ENCODE data around the gene FEZF1. TPM values are rescaled to one million over a fixed set of nuclear protein-coding genes. Genes with fewer than 3 reads are reported as not detected.
A peak's percentile ranks its signal among the peaks of the same experiment; 100 is the strongest.

Gene FEZF1
- total and polyA plus RNA-seq, 10 of the 15 experiments (the other 5 are each of a cell fraction or from before 2014, with no cell fraction given) = not detected

- BruUV-seq (replicated peaks) = no TSS peak
- no peaks in the 10 kb centered on the region for H3K79me2 ChIP-seq (ENCODE audit: control insufficient read depth, insufficient read depth, low read length)
- H3K9me3 ChIP-seq (replicated peaks; ENCODE audit: control insufficient read depth, insufficient read depth, low read length) = no peaks in the 10 kb centered on the region; the same call in 2 of the 3 replicates
- POLR2A ChIA-PET = no interaction called here
- no peak overlapping the region for H2AFZ ChIP-seq (ENCODE audit: control insufficient read depth, low read depth, low read length)
- no peak overlapping the region for H3K4me3 ChIP-seq
- H4K20me1 ChIP-seq (ENCODE audit: control insufficient read depth, insufficient read depth) = no peaks in the 10 kb centered on the region
- 44% methylated on average over 36 of the region's 43 CpGs for whole genome bisulfite sequencing (ENCODE audit: insufficient coverage, insufficient replicate concordance, low lambda C conversion rate, missing lambda C conversion rate)
- H3K4me2 ChIP-seq (ENCODE audit: control insufficient read depth, insufficient read depth) = no peak overlapping the region
- DNase-seq (ENCODE audit: low read depth, low spot score) (no peak), ATAC-seq (peak; percentile 26; the same call in 1 of the 3 replicates), FAIRE-seq (no peak)
- no peaks in the 10 kb centered on the region for H3K4me1 ChIP-seq (ENCODE audit: control insufficient read depth, insufficient read depth, low read length)
- peaks cover 11 to 16% of the 10 kb centered on the region in 2 experiments for H3K27me3 ChIP-seq (replicated peaks in 1 of 2; ENCODE audit: control insufficient read depth in 2 of 2, insufficient read depth in 2 of 2, low read length in 1 of 2)
- TF ChIP-seq, protein P1, sequence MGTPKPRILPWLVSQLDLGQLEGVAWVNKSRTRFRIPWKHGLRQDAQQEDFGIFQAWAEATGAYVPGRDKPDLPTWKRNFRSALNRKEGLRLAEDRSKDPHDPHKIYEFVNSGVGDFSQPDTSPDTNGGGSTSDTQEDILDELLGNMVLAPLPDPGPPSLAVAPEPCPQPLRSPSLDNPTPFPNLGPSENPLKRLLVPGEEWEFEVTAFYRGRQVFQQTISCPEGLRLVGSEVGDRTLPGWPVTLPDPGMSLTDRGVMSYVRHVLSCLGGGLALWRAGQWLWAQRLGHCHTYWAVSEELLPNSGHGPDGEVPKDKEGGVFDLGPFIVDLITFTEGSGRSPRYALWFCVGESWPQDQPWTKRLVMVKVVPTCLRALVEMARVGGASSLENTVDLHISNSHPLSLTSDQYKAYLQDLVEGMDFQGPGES (IDR thresholded peaks at IDR 0.05) = no peak
- TF ChIP-seq SMAD5 (IDR thresholded peaks at IDR 0.05; ENCODE audit: low read depth) = no peak
- RAD21 ChIA-PET (ENCODE audit: unreplicated experiment) = no interaction called here
- H3K27ac ChIP-seq (ENCODE audit: control insufficient read depth, insufficient read depth) = no peak overlapping the region
- in situ Hi-C loops (cut with MboI) = no loop called here
- CTCF ChIA-PET = interaction anchor here (1.0 kb wide), 1 partner anchor 222 kb away, joined by 3 read pairs; no protein-coding TSS in a partner anchor
- SMC1A ChIA-PET (ENCODE audit: uncharacterized antibody, unreplicated experiment) = interaction anchor here (0.7 to 1.3 kb wide), 2 partner anchors 12 to 226 kb away, joined by 3 read pairs; no protein-coding TSS in a partner anchor
- H3K36me3 ChIP-seq (ENCODE audit: control insufficient read depth in 2 of 2, insufficient read depth in 2 of 2, low read length in 1 of 2) = no peaks in the 10 kb centered on the region
- H3K9ac ChIP-seq (ENCODE audit: control insufficient read depth, insufficient read depth, low read length) = no peak overlapping the region
- intact Hi-C loops (cut with micrococcal nuclease; ENCODE audit: unreplicated experiment) = no loop called here
Observed at GRCh38 chr7:122300211-122300932, 4.2 kb downstream of the FEZF1 start.

- peak; percentile 15; the same call in 1 of the 3 replicates for ATAC-seq
- no peak overlapping the region for H3K27ac ChIP-seq (ENCODE audit: control insufficient read depth, insufficient read depth)
- H3K27me3 ChIP-seq (replicated peaks in 1 of 2; ENCODE audit: control insufficient read depth in 2 of 2, insufficient read depth in 2 of 2, low read length in 1 of 2) = peaks cover 9 to 16% of the 10 kb centered on the region in 2 experiments
- intact Hi-C loops (cut with micrococcal nuclease; ENCODE audit: unreplicated experiment) (no loop called here), in situ Hi-C loops (cut with MboI) (no loop called here)
- BruUV-seq (replicated peaks) = no TSS peak
- ChIA-PET CTCF (interaction anchor here (0.7 to 1.0 kb wide), 2 partner anchors 223 to 305 kb away, joined by 3 read pairs; no protein-coding TSS in a partner anchor), RAD21 (ENCODE audit: unreplicated experiment) (no interaction called here), SMC1A (ENCODE audit: uncharacterized antibody, unreplicated experiment) (interaction anchor here (0.8 kb wide), 1 partner anchor 10 kb away, joined by 3 read pairs; no protein-coding TSS in a partner anchor), POLR2A (no interaction called here)
- H3K36me3 ChIP-seq (ENCODE audit: control insufficient read depth in 2 of 2, insufficient read depth in 2 of 2, low read length in 1 of 2) = no peaks in the 10 kb centered on the region
- no peak overlapping the region for H3K9ac ChIP-seq (ENCODE audit: control insufficient read depth, insufficient read depth, low read length)
- no peak overlapping the region for H3K4me3 ChIP-seq
- H3K4me1 ChIP-seq (ENCODE audit: control insufficient read depth, insufficient read depth, low read length) = no peaks in the 10 kb centered on the region
- H3K79me2 ChIP-seq (ENCODE audit: control insufficient read depth, insufficient read depth, low read length) = no peaks in the 10 kb centered on the region
- H3K4me2 ChIP-seq (ENCODE audit: control insufficient read depth, insufficient read depth) = no peak overlapping the region
- no peak for DNase-seq (ENCODE audit: low read depth, low spot score)
- no peaks in the 10 kb centered on the region; the same call in 2 of the 3 replicates for H3K9me3 ChIP-seq (replicated peaks; ENCODE audit: control insufficient read depth, insufficient read depth, low read length)
- no peak for FAIRE-seq
- WGBS (ENCODE audit: insufficient coverage, insufficient replicate concordance, low lambda C conversion rate, missing lambda C conversion rate) = 50% methylated on average over 32 of the region's 32 CpGs
- no peak overlapping the region for H2AFZ ChIP-seq (ENCODE audit: control insufficient read depth, low read depth, low read length)
- no peaks in the 10 kb centered on the region for H4K20me1 ChIP-seq (ENCODE audit: control insufficient read depth, insufficient read depth)
- TF ChIP-seq CREM (IDR thresholded peaks at IDR 0.05; ENCODE audit: low read depth) = no peak
- TF ChIP-seq FOXK2 (IDR thresholded peaks at IDR 0.05) = no peak
- TF ChIP-seq SMAD1 (IDR thresholded peaks at IDR 0.05; ENCODE audit: low read depth, partially characterized antibody) = no peak
- no peak for TF ChIP-seq YBX1 (IDR thresholded peaks at IDR 0.05)
- no peak for TF ChIP-seq SRF (IDR thresholded peaks at IDR 0.05; ENCODE audit: low read depth in 2 of 2, low read length in 2 of 2)
- TF ChIP-seq KLF5 (IDR thresholded peaks at IDR 0.05; ENCODE audit: partially characterized antibody) = no peak
- TF ChIP-seq ZNF384 (IDR thresholded peaks at IDR 0.05; ENCODE audit: borderline replicate concordance, low read depth, low read length) = no peak
- no peak for TF ChIP-seq PAX5 (IDR thresholded peaks at IDR 0.05; ENCODE audit: borderline replicate concordance, low read depth, low read length)
- TF ChIP-seq FOS (IDR thresholded peaks at IDR 0.05; ENCODE audit: borderline replicate concordance, extremely low read depth, insufficient read length) = no peak
- no peak for TF ChIP-seq SMAD5 (IDR thresholded peaks at IDR 0.05; ENCODE audit: low read depth)
- no peak for TF ChIP-seq SP1 (IDR thresholded peaks at IDR 0.05; ENCODE audit: low read depth, low read length)
Observed at GRCh38 chr7:122299624-122300210, 4.8 kb downstream of the FEZF1 start.

Data from GM12878 (cell line).